Measurements from ENCODE around the gene ISOC1. TPM values are rescaled to one million over a fixed set of nuclear protein-coding genes. Genes with fewer than 3 reads are reported as not detected.

Gene ISOC1
- total RNA-seq, 4 donors from 2014 or later: 18.1 to 45.1 (median 26.2) TPM

- intact Hi-C loops (cut with DNase I): no loop called here
- DNase-seq: no peak
- Histone ChIP-seq H3K4me1 (no peaks in the 10 kb centered on the region), H3K27me3 (no peaks in the 10 kb centered on the region), H3K36me3 (no peaks in the 10 kb centered on the region), H3K4me3 (replicated peaks in 1 of 3) (no peak overlapping the region), H3K27ac (no peak overlapping the region), H3K9me3 (no peaks in the 10 kb centered on the region)
- TF ChIP-seq, protein P1, sequence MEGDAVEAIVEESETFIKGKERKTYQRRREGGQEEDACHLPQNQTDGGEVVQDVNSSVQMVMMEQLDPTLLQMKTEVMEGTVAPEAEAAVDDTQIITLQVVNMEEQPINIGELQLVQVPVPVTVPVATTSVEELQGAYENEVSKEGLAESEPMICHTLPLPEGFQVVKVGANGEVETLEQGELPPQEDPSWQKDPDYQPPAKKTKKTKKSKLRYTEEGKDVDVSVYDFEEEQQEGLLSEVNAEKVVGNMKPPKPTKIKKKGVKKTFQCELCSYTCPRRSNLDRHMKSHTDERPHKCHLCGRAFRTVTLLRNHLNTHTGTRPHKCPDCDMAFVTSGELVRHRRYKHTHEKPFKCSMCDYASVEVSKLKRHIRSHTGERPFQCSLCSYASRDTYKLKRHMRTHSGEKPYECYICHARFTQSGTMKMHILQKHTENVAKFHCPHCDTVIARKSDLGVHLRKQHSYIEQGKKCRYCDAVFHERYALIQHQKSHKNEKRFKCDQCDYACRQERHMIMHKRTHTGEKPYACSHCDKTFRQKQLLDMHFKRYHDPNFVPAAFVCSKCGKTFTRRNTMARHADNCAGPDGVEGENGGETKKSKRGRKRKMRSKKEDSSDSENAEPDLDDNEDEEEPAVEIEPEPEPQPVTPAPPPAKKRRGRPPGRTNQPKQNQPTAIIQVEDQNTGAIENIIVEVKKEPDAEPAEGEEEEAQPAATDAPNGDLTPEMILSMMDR (IDR thresholded peaks at IDR 0.05): no peak
- TF ChIP-seq POLR2A (IDR thresholded peaks at IDR 0.05): no peak
Observed at GRCh38 chr5:129067745-129068144, 26.8 kb upstream of the ISOC1 start.

DNA sequence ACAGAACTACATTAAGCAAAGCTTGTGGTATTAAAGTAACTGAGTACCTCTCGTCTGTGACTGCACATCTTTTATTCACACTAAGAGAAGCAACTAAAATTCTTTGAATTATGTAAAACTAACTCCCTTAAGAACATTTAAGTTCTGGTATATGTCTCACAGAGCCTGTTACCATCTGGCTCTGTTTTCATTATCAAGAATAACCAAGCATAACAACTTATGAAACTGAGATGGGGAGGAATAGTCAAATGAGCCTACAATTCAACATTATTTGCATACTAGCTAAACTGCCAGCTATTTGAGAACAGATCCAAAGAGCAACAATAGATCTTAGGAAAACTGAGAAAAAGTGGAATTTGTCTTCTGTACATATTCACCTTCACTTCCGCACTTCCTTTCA, 25.3 kb upstream of the ISOC1 start:
- intact Hi-C loops (cut with DNase I): no loop called here
- Histone ChIP-seq H3K4me1 (no peaks in the 10 kb centered on the region), H3K9me3 (no peaks in the 10 kb centered on the region), H3K27me3 (no peaks in the 10 kb centered on the region), H3K4me3 (replicated peaks in 1 of 3) (no peak overlapping the region), H3K27ac (no peak overlapping the region), H3K36me3 (no peaks in the 10 kb centered on the region)
- DNase-seq: no peak
- TF ChIP-seq, protein P1 (IDR thresholded peaks at IDR 0.05): no peak
- TF ChIP-seq POLR2A (IDR thresholded peaks at IDR 0.05): no peak
- WGBS, 2 donors: 87 to 90% methylated on average over 2 of the region's 2 CpGs

- 75 to 79% methylated on average over 3 of the region's 3 CpGs for WGBS, 2 donors
- H3K4me1 ChIP-seq: no peaks in the 10 kb centered on the region
- TF ChIP-seq, protein P1 (IDR thresholded peaks at IDR 0.05): no peak
- no peak for TF ChIP-seq POLR2A (IDR thresholded peaks at IDR 0.05)
Observed at GRCh38 chr5:129073111-129073510, 21.4 kb upstream of the ISOC1 start.

GRCh38 chr5:129074903-129075302, 19.6 kb upstream of the ISOC1 start:
- intact Hi-C loops (cut with DNase I): no loop called here
- Histone ChIP-seq H3K27ac (no peak overlapping the region), H3K9me3 (no peaks in the 10 kb centered on the region), H3K36me3 (no peaks in the 10 kb centered on the region), H3K4me3 (replicated peaks in 1 of 3) (no peak overlapping the region), H3K27me3 (no peaks in the 10 kb centered on the region), H3K4me1 (no peaks in the 10 kb centered on the region)
- WGBS, 2 donors: 67 to 73% methylated on average over 4 of the region's 4 CpGs
- TF ChIP-seq, protein P1 (IDR thresholded peaks at IDR 0.05): no peak
- no peak for TF ChIP-seq POLR2A (IDR thresholded peaks at IDR 0.05)
- no peak for DNase-seq

More at GRCh38 chr5:129073111-129073510, 21.4 kb upstream of the ISOC1 start:
- Histone ChIP-seq H3K36me3 (no peaks in the 10 kb centered on the region), H3K9me3 (no peaks in the 10 kb centered on the region), H3K27ac (no peak overlapping the region), H3K4me3 (replicated peaks in 1 of 3) (no peak overlapping the region), H3K27me3 (no peaks in the 10 kb centered on the region)
- DNase-seq: no peak
- intact Hi-C loops (cut with DNase I): no loop called here

DNA sequence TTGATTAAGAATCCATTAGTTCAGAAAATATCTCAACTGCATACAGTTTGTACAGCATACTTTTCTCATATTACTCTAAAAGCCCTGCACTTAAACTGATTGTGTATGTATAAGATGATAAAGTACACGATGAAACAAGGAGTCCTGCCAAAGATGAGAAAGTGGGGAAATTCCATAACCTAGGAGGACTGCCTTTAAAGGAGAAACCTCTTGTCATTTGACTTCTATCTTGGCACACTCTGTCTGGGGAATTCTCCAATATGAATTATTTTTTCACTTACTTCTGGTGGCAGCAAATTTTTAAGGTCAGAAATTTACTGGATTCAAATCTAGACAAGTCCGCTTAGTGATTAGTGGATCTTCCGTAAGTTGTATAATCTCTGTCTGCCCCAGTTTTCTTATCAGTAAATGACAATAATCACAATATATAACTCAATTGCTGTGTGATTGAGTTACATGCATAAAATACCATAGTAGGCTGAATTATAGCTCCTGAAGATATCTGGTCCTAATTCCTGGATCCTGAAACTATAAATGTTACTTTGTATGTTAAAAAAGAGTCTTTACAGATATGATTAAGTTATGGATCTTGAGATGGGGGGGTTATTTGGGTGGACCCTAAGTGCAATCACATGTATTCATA, 17.0 kb upstream of the ISOC1 start:
- H3K36me3 ChIP-seq: no peaks in the 10 kb centered on the region
- 68 to 70% methylated on average over 3 of the region's 3 CpGs for WGBS, 2 donors
- H3K4me3 ChIP-seq (replicated peaks in 1 of 3): no peak overlapping the region
- H3K27me3 ChIP-seq: no peaks in the 10 kb centered on the region
- no peak overlapping the region for H3K27ac ChIP-seq
- H3K4me1 ChIP-seq: no peaks in the 10 kb centered on the region
- TF ChIP-seq POLR2A (IDR thresholded peaks at IDR 0.05): no peak
- TF ChIP-seq, protein P1 (IDR thresholded peaks at IDR 0.05): no peak
- intact Hi-C loops (cut with DNase I): no loop called here
- H3K9me3 ChIP-seq: no peaks in the 10 kb centered on the region
- no peak for DNase-seq
